HepG2 (cell line): ENCODE measurements around the gene GRHL3. TPM values are rescaled to one million over a fixed set of nuclear protein-coding genes. Genes with fewer than 3 reads are reported as not detected.

ENCODE experiments used
- ATAC-seq: fragments of 200-7000 bp; cut with Tn5 transposase; 3 replicates; pipeline ENCODE4 v1.9.1; 2020; ENCODE audit warnings: mild to moderate bottlenecking, moderate library complexity
- BruUV-seq: library from RNA; stranded (reverse); fragments of 400-500 nt; replicated peaks from 2 replicates; lab custom pipeline; 2021; lab: Mats Ljungman, UMichigan
- CTCF ChIA-PET: fragments of 300-600 bp; formaldehyde crosslinking; extraction: SDS; loops from one replicate; lab custom pipeline; 2021; ENCODE audit warnings: low total read pairs, inconsistent platforms, low intra/inter-chr PET ratio; lab: Yijun Ruan, JAX
- POLR2A ChIA-PET: fragments of 350-600 bp; sonication (Branson Sonifier 250); formaldehyde crosslinking; loops from one replicate; lab custom pipeline; 2020; ENCODE audit warnings: antibody characterized with exemption, inconsistent platforms; lab: Yijun Ruan, JAX
- DNase-seq: peaks from one replicate; pipeline ENCODE4 v3.0.0-alpha.2; 2015; ENCODE audit warnings: low spot score
- FAIRE-seq: peaks from 3 replicates; lab custom pipeline; 2011; peaks lifted over from hg19 to GRCh38; lab: Jason Lieb, UNC
- H2AFZ ChIP-seq: one replicate; pipeline ENCODE4 v1.6.1; 2011; ENCODE audit warnings: low read length, inconsistent platforms
- H3K27ac ChIP-seq: fragments of 300-600 bp; 3 replicates; pipeline ENCODE4 v1.8.0; 2011; ENCODE audit warnings: mixed run types, mild to moderate bottlenecking, mixed read lengths, low read length, inconsistent platforms; ENCODE audit not compliant: insufficient read depth; ENCODE audit errors: extremely low read length
- H3K27me3 ChIP-seq, 2 experiments: fragments of 200-600 bp in 1 of 2; 2 replicates in 1 of 2; 3 replicates in 1 of 2; pipeline versions ENCODE4 v1.6.0 to v1.8.0; 2011; ENCODE audit warnings: low read length in 2 of 2, mild to moderate bottlenecking in 2 of 2, moderate library complexity in 2 of 2, inconsistent platforms in 1 of 2; ENCODE audit not compliant: insufficient read depth in 2 of 2, control insufficient read depth in 1 of 2
- H3K36me3 ChIP-seq, 2 experiments: fragments of 200-600 bp in 1 of 2; replicated peaks in 1 of 2; 2 replicates in 1 of 2; 3 replicates in 1 of 2; pipeline versions ENCODE4 v1.5.1 to v1.8.0; 2011; ENCODE audit warnings: low read length in 2 of 2, inconsistent platforms in 1 of 2; ENCODE audit not compliant: insufficient read depth in 2 of 2, control insufficient read depth in 1 of 2
- H3K4me1 ChIP-seq: 2 replicates; pipeline ENCODE4 v1.5.1; 2012; ENCODE audit warnings: low read length, inconsistent platforms; ENCODE audit not compliant: insufficient read depth
- H3K4me2 ChIP-seq: 2 replicates; pipeline ENCODE4 v1.6.0; 2011; ENCODE audit warnings: low read depth, low read length, inconsistent platforms
- H3K4me3 ChIP-seq, 3 experiments: fragments of 200-600 bp in 1 of 3; sonication (generic), shearing (Covaris generic) in 1 of 3; replicated peaks in 1 of 3; 2 replicates each; pipeline ENCODE4 v1.5.1; 2011 to 2016; ENCODE audit warnings: low read length in 3 of 3, inconsistent platforms in 2 of 3, low read depth in 2 of 3, mild to moderate bottlenecking in 2 of 3, control low read depth in 1 of 3, mixed read lengths in 1 of 3; ENCODE audit not compliant: insufficient read depth in 1 of 3
- H3K79me2 ChIP-seq: one replicate; pipeline ENCODE4 v1.6.1; 2011; ENCODE audit warnings: low read length, inconsistent platforms; ENCODE audit not compliant: insufficient read depth
- H3K9ac ChIP-seq: 2 replicates; pipeline ENCODE4 v1.6.0; 2011; ENCODE audit warnings: mild to moderate bottlenecking, low read depth, low read length, inconsistent platforms; ENCODE audit not compliant: insufficient read depth
- H3K9me3 ChIP-seq: 2 replicates; pipeline ENCODE4 v1.5.1; 2012; ENCODE audit warnings: mild to moderate bottlenecking, low read length
- H4K20me1 ChIP-seq: 2 replicates; pipeline ENCODE4 v1.6.0; 2011; ENCODE audit warnings: inconsistent platforms, mild to moderate bottlenecking, low read length, moderate library complexity; ENCODE audit not compliant: insufficient read depth
- CHD4 ChIP-seq: fragments of 200-600 bp; sonication (generic); IDR thresholded peaks from 2 replicates; pipeline ENCODE4 v1.7.0; 2017; ENCODE audit warnings: mild to moderate bottlenecking, low read length, borderline replicate concordance
- FOXJ3 ChIP-seq: sonication (generic); formaldehyde crosslinking; IDR thresholded peaks from 2 replicates; pipeline ENCODE4 v1.4.0; 2020; ENCODE audit warnings: missing genetic modification reagents, mild to moderate bottlenecking, borderline replicate concordance
- KDM5B ChIP-seq: sonication (generic); formaldehyde crosslinking; IDR thresholded peaks from 2 replicates; pipeline ENCODE4 v1.4.0; 2020; ENCODE audit warnings: missing genetic modification reagents, mild to moderate bottlenecking, borderline replicate concordance
- MTF1 ChIP-seq: sonication (generic); formaldehyde crosslinking; IDR thresholded peaks from 2 replicates; pipeline ENCODE4 v1.5.0; 2020; ENCODE audit warnings: missing genetic modification reagents
- RFX1 ChIP-seq: fragments of 450-650 bp; IDR thresholded peaks from 2 replicates; pipeline ENCODE4 v1.6.1; 2017
- SP1 ChIP-seq, 2 experiments: fragments of 450-650 bp in 1 of 2; sonication (generic) in 1 of 2; formaldehyde crosslinking in 1 of 2; IDR thresholded peaks; 2 replicates each; pipeline versions ENCODE4 v1.4.0 to v1.6.1; 2016 to 2020; ENCODE audit warnings: missing genetic modification reagents in 1 of 2
- ZBED4 ChIP-seq: sonication (generic); formaldehyde crosslinking; IDR thresholded peaks from 2 replicates; pipeline ENCODE4 v1.4.0; 2020; ENCODE audit warnings: missing genetic modification reagents, borderline replicate concordance
- ZMYM3 ChIP-seq: sonication (generic); formaldehyde crosslinking; IDR thresholded peaks from 2 replicates; pipeline ENCODE4 v1.5.1; 2020; ENCODE audit warnings: mild to moderate bottlenecking, missing genetic modification reagents
- ZNF580 ChIP-seq: IDR thresholded peaks from 2 replicates; pipeline ENCODE4 v1.6.1; 2016; ENCODE audit warnings: low read depth, borderline replicate concordance
- ZNF629 ChIP-seq: sonication (generic); formaldehyde crosslinking; conservative IDR thresholded peaks from 2 replicates; pipeline ENCODE4 v1.5.0; 2020; ENCODE audit warnings: missing genetic modification reagents
- ZNF687 ChIP-seq: sonication (generic); formaldehyde crosslinking; IDR thresholded peaks from 2 replicates; pipeline ENCODE4 v1.5.1; 2020; ENCODE audit warnings: mild to moderate bottlenecking, missing genetic modification reagents, moderate library complexity
- ZSCAN25 ChIP-seq: sonication (generic); formaldehyde crosslinking; IDR thresholded peaks from 2 replicates; pipeline ENCODE4 v1.8.0; 2022; ENCODE audit warnings: mild to moderate bottlenecking, missing genetic modification reagents
- WGBS: methylation state at CpG from one replicate; pipeline ENCODE4 v1.1.6; 2017; ENCODE audit warnings: low lambda C conversion rate; 5-methylcytosine and 5-hydroxymethylcytosine counted together
- in situ Hi-C: cut with HindIII; loops from 2 replicates; pipeline ENCODE4 v1.10.0; 2017; ENCODE audit warnings: low pct_unique_long_range_greater_than_20kb; ENCODE audit not compliant: extremely low pct_ligation_motif_present
- intact Hi-C: fragments of 100-400 bp; cut with micrococcal nuclease; formaldehyde crosslinking; loops from one replicate; pipeline ENCODE4 v1.10.0; 2022; ENCODE audit not compliant: unreplicated experiment
- polyA plus RNA-seq, 8 experiments: library from polyadenylated mRNA; depleted of rRNA in 3 of 8; stranded (reverse) in 7 of 8; unstranded in 1 of 8; fragments of >200 nt; fragmentation: Illumina TruSeq in 4 of 8; extraction: Trizol in 4 of 8; gene quantifications; 2 replicates each; pipeline versions ENCODE4 v1.2.1 to v1.2.3, GENCODE V29; 2011 to 2016; ENCODE audit warnings: low read depth in 4 of 8, missing spikeins in 1 of 8, mixed read lengths in 1 of 8; ENCODE audit not compliant: insufficient read depth in 1 of 8
- total RNA-seq, 5 experiments: library from RNA; depleted of rRNA; stranded (reverse); fragments of >200 nt; fragmentation: Illumina TruSeq; extraction: Trizol; gene quantifications; 2 replicates each; pipeline ENCODE4 v1.2.3, GENCODE V29; 2016; ENCODE audit warnings: low read depth in 1 of 5

Gene GRHL3
- total and polyA plus RNA-seq, 2 of the 13 experiments (the other 11 are each of a cell fraction or from before 2014, with no cell fraction given): not detected

- TF ChIP-seq MTF1 (CRISPR knock-in tag): no peak
Measured at GRCh38 chr1:24318615-24319311, 394 bp upstream of the GRHL3 start (continued).

GRCh38 chr1:24319962-24320361 is 805 bp downstream of the GRHL3 start:
- FAIRE-seq: no peak
- Histone ChIP-seq H3K9ac (no peak overlapping the region), H3K9me3 (no peaks in the 10 kb centered on the region), H3K4me3 (no peak overlapping the region), H3K79me2 (no peaks in the 10 kb centered on the region), H2AFZ (no peak overlapping the region), H3K27me3 (peaks cover 6 to 27% of the 10 kb centered on the region in 2 experiments; a peak in 4 of 5 replicates), H3K4me2 (0 out of 2 replicates have a peak overlapping the region, but pooled peaks have one; percentile 6), H3K36me3 (no peaks in the 10 kb centered on the region), H4K20me1 (no peaks in the 10 kb centered on the region)
- ChIA-PET CTCF (no interaction called here), POLR2A (no interaction called here)
- 81% methylated on average over 1 of the region's 1 CpG for WGBS
- intact Hi-C loops: no loop called here
- BruUV-seq: no TSS peak
- in situ Hi-C loops: no loop called here
- no peak for DNase-seq
- TF ChIP-seq RFX1 (no peak), ZSCAN25 (CRISPR knock-in tag) (no peak), ZBED4 (CRISPR knock-in tag) (no peak), ZMYM3 (CRISPR knock-in tag) (0 out of 2 replicates have a peak, but pooled peaks have one; percentile 44), SP1 (IDR thresholded peaks at IDR 0.05) (no peak), SP1 (CRISPR knock-in tag; IDR thresholded peaks at IDR 0.05) (no peak), CHD4 (peak; percentile 60; the same call in 1 of the 2 replicates), FOXJ3 (no peak), ZNF580 (CRISPR knock-in tag) (no peak), ZNF687 (CRISPR knock-in tag) (no peak), ZNF629 (CRISPR knock-in tag) (peak; percentile 90), KDM5B (CRISPR knock-in tag) (no peak)
- TF ChIP-seq, all 625 proteins: peak for 3
- H3K4me1 ChIP-seq: peaks cover 11% of the 10 kb centered on the region
- ATAC-seq: no peak
- no peak overlapping the region for H3K27ac ChIP-seq
